Measurements from ENCODE around the gene CCZ1B.
"Not testable (repeated sequence)": the region's sequence is repeated elsewhere in the genome, so short reads cannot be mapped to it uniquely, and the experiment has no call there.

The CCZ1B gene

DNA sequence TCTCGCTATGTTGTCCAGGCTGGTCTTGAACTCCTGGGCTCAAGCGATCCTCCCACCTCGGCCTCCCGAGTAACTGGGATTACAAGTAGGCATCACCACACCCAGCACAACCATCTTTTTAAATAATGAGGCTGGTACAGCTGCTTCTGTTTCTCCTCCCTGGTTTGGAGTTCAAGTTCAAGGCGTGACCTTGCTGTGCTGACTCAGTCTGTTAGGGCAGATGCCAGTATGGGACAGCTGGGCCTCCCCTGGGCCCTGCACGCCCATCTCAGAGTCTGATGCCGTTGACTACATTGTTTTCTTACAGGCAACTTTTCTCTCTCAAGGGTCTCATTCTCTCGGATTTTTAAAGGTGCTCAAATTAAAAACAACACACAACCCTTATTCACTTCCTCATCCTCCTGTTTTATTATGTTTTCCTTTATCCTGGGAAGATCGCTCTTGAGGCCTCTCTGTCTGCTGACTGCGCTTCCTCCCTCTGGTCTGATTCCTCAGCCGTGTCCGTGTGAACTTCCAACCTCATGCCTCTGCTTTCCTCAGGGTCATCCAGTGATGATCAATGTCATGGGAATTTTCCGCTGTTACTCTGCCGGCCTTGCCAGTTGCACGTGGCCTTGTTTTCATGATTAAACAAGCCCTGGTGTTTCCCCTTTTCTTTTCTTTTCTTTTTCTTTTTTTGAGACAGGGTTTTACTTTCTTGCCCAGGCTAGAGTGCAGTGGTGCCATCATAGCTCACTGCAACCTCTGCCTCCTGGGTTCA, 33.8 kb downstream of the CCZ1B start:
- DNase-seq, result peak; percentile 77
- in situ Hi-C loops (cut with HindIII; ENCODE audit: low pct_ligation_motif_present, low pct_unique_long_range_greater_than_20kb, low sequenced_read_pairs), result not testable (repeated sequence)

- in situ Hi-C loops (cut with HindIII; ENCODE audit: low pct_ligation_motif_present, low pct_unique_long_range_greater_than_20kb, low sequenced_read_pairs); DNase-seq: not testable (repeated sequence)
These were observed 36.7 kb downstream of the CCZ1B start for GRCh38 chr7:6789353-6789752.

DNA sequence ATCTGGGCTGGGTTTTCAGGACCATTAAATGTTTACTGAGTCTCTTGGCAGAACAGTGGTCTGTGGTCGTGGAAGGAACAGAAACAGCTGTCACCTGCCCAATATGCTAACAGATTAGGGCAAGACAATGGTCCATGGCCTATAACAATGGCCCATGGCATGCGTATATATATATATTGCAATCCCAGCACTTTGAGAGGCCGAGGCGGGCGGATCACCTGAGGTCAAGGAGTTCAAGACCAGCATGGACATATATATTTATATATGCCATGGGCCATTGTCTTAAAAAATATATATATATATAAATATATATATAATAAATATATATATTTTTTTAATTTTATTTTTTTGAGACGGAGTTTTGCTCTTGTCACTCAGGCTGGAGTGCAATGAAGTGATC, 44.5 kb downstream of the CCZ1B start:
- DNase-seq; in situ Hi-C loops (cut with HindIII; ENCODE audit: low pct_ligation_motif_present, low pct_unique_long_range_greater_than_20kb, low sequenced_read_pairs): not testable (repeated sequence)

- DNase-seq; in situ Hi-C loops (cut with HindIII; ENCODE audit: low pct_ligation_motif_present, low pct_unique_long_range_greater_than_20kb, low sequenced_read_pairs): not testable (repeated sequence)
These were observed 64.9 kb downstream of the CCZ1B start for GRCh38 chr7:6761186-6761585.

DNA sequence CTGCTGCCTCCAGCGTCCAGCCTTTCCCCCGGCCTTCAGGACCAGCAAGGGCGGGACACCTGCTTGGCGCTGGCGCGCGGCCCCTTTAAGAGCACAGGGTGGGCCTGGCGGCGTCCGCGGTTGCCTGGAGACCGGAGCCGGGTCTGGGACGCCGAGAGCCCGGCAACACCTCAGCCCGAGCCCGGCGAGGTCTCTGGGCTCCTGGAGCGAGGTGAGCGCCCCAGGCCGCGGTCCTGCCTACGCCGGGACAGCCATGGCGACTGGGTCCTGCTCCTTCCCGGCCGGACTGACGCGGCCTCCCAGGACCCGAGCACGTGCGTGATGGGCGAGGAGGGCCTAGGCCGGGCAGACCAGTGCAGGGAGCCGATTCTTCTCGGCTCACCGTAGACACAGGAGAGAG, 72.1 kb downstream of the CCZ1B start, which contains the start of gene RSPH10B2:
RSPH10B2 (plus strand) TSS at position 140 of the 400 bp plus-strand sequence. CDS start 3,575 bp downstream, outside the sequence.
- in situ Hi-C loops (cut with HindIII; ENCODE audit: low pct_ligation_motif_present, low pct_unique_long_range_greater_than_20kb, low sequenced_read_pairs); DNase-seq: not testable (repeated sequence)

GRCh38 chr7:6750173-6750572, 75.9 kb downstream of the CCZ1B start:
- DNase-seq; in situ Hi-C loops (cut with HindIII; ENCODE audit: low pct_ligation_motif_present, low pct_unique_long_range_greater_than_20kb, low sequenced_read_pairs): not testable (repeated sequence)

DNA sequence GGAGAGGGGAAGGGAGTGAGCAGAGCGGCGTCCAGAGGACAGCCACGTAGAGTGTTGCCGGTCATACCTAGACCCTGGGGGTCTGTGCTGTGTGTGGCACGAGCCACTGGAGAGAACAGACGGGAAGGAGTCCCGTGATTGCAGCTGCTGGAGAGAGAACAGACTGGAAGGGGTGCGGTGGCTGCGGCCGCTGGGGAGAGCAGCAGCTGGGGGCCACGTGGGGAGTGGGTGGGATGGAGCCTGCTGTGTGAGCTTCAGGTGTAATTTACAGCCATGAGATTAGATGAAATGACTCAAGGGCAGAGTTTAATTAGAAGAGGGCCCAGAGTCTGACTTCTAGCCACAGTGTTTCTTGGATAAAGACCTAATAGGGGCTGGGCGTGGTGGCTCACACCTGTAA, 76.7 kb downstream of the CCZ1B start:
- DNase-seq; in situ Hi-C loops (cut with HindIII; ENCODE audit: low pct_ligation_motif_present, low pct_unique_long_range_greater_than_20kb, low sequenced_read_pairs): not testable (repeated sequence)
